22Rv1 (cell line): Measurements from ENCODE around the gene PLEKHD1.

Experiments used
- CTCF ChIP-seq: fragments of 450-650 bp; IDR thresholded peaks from 2 replicates; pipeline ENCODE4 v1.5.1; 2017; ENCODE audit warnings: mild to moderate bottlenecking
- ZFX ChIP-seq: fragments of 450-650 bp; IDR thresholded peaks from 2 replicates; pipeline ENCODE4 v1.6.1; 2017; ENCODE audit warnings: antibody characterized with exemption, borderline replicate concordance

GRCh38 chr14:69537900-69538299 is 53.4 kb downstream of the PLEKHD1 start:
- TF ChIP-seq CTCF (no peak), ZFX (no peak)
